Right lung (tissue), 5 donors: ENCODE results near the gene SNCAIP. TPM values are rescaled to one million over a fixed set of nuclear protein-coding genes. Genes with fewer than 3 reads are reported as not detected.
"Not testable (repeated sequence)": the region's sequence is repeated elsewhere in the genome, so short reads cannot be mapped to it uniquely, and the experiment has no call there.

Source experiments
- DNase-seq, 2 donors: peaks; one replicate each; pipeline ENCODE4 v3.0.0-alpha.2; 2013
- polyA plus RNA-seq, 5 donors: library from polyadenylated mRNA; unstranded; fragments of 120-200 nt; gene quantifications; one replicate each; pipeline versions ENCODE4 v1.2.1 to v1.2.3, GENCODE V29; 2013; ENCODE audit warnings: inconsistent platforms in 1 of 5, low replicate concordance in 1 of 5; ENCODE audit not compliant: insufficient read length in 5 of 5, insufficient read depth in 1 of 5

The SNCAIP gene
- polyA plus RNA-seq, 5 donors: 14.2 to 24.5 (median 20.8) TPM

DNA sequence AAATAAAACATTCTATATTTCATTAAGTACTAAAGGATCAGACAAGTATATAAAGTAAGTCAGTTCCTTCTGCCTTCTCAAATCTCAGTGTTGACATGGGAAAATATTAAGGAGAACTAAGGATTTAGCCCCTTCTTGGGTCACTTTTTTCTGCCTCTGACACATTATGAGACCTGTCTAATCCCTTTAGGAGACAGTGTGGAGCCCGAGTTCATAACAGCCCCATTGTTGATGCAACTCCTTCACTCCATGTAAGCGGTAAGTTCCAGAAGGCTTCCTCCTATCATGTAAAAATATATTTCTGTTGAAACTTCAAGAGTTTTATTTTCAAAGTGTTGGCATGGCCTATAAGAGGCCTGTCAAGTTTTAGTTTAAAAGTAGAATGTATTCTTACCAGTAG is 152.2 kb downstream of the SNCAIP start:
- no peak for DNase-seq

DNA sequence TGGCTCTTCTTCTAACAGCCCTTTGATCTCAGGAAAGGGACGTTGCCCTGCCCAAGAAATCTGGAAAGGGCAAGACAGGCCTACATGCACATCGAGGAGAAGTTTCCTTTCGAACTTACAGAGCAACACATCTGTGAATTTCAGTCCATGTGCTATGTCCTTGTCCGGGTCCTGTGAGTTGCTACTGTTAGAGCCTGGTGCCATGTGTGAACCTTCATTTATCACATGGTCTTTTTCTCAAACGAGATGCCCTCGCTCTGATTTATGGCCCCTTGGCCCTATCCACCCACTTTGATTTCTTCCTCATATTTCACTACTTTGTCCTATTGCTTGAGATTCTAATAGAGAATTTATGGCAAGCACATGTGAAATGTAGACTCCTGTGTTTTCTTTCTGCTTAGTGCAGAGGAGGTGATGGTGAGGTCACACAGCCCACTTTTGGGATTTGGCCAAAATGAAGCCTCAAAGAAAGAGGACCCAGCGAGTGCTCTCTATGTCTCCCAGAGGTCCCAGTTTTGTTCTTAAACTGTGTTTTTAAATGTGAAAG is 153.1 kb downstream of the SNCAIP start:
- DNase-seq: no peak

DNA sequence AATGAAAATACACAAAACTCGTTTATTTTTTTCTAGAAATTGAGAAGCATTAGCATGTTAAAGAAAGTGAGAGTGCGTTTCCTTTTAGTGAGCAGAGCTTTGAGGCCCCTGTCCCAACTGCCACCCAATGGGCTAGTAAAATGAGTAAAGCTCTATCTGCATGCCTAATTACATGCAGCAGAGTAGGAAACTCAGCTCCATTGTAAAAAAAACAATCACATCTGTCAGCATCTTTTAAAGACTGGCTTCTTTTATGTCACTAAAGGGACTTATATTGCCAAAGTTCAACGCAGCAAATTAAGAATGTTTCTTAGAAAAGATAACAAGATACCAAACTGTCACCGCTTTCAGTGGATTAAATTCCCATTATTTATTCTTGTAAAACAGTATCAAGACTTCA is 154.0 kb downstream of the SNCAIP start:
- no peak for DNase-seq

GRCh38 chr5:122468351-122469116 is 156.5 kb downstream of the SNCAIP start:
- no peak for DNase-seq

DNA sequence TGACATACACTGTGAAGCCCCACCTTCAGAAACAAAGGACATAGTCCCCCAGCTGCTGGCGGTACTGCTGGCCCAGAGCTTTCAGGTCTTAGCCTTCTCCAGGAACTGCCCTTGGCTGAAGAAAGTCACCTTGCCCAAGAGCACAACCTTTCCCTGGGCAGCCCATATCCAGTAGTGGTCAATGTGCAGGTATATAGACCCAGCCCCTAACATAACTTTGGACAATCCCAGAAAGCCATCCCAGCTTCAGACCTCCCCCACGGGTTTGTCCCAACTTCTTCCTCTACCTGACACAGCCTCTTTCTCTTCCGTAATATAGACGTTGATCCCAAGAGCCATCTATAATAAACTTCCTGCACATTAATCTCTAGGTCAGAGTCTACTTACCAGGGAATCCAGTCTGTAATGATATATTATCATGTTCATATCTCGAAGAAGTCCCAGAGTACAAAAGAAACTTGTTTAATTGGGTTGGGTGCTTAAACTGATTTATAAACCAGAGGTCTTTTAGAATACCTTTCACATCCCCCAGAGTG is 157.4 kb downstream of the SNCAIP start:
- DNase-seq: no peak

DNA sequence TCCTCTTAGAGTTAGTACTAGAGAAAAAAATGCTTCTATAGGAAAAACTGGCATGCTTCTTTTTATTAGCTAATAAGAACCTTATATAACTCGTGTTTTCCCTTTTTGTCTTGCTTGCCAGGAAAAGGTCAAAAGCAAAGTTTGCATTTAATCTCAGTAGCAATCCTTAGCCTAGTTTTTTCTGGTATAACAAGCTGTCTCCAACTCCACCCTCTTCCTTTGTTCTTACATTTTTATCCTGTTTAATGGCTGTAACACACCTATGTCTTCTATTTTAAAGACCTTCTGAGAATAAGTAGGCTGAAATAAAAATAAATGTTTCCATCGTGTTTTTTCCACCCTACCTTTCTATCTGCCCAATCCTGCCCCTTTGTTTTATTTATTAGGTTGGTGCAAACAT is 158.3 kb downstream of the SNCAIP start:
- no peak for DNase-seq

- DNase-seq: no peak
Observed at GRCh38 chr5:122471031-122471751, 159.2 kb downstream of the SNCAIP start.

DNA sequence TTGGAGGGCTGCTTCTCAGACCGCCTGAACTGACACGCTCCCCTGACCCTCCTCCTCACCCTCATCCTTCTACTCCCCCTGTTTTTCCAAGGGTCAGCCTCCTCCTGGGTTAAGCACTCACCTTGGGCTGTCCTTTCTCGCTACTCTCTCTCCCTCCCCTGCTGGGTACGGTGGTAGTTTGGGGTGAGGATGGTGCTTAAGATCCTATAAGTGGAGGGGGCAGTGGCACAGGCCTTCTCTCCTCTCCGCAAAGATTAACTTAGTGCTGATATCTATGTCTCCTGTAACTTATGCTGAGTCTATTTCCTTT is 159.7 kb downstream of the SNCAIP start:
- DNase-seq: no peak

GRCh38 chr5:122473138-122473843 is 161.3 kb downstream of the SNCAIP start:
- no peak for DNase-seq

DNA sequence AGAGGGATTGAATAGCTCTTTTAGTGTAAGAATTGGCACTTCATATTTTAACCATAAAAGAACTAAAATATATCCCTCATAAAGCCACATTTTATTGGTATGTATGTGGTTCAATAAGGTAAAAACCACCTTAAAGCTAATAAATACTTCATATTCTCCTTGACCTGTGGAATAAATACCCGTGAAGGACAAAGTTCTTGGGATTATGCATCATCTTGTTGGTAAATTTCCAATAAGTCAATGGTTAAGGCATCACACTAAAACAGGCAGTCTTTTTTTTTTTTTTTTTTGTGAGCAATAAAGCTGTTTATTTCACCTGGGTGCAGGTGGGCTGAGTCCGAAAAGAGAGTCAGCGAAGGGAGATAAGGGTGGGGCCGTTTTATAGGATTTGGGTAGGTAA is 161.9 kb downstream of the SNCAIP start:
- DNase-seq: no peak

DNA sequence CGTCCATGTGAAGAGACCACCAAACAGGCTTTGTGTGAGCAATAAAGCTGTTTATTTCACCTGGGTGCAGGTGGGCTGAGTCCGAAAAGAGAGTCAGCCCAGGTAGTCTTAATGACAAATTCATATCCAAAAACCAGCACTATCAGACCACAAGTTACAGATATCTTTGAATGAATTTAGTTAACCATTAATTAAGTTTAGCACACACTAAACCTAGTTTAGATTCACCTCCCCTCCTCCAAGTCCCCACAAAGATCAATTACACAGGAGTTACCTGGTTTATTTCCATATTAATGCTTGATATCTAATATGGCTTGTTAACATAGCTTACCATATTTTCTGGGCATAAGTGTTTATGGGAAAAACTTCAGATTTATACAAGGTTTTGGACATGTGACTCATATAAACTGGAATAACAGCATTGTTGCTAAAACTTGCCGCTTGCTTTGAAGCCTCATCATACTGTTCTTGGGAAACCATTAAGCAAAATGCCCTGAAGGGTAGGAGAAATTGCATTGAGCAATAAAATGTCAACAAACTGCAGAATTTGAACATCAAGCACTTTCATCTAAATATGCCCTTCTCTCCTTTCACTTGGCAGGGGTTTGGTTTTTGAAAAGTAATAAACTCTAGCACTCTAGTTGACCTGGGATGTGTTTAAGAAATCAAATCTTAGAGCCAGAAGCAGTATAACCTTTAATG is 166.9 kb downstream of the SNCAIP start:
- peak in 1 of 2 donors; percentile 40 for DNase-seq

DNA sequence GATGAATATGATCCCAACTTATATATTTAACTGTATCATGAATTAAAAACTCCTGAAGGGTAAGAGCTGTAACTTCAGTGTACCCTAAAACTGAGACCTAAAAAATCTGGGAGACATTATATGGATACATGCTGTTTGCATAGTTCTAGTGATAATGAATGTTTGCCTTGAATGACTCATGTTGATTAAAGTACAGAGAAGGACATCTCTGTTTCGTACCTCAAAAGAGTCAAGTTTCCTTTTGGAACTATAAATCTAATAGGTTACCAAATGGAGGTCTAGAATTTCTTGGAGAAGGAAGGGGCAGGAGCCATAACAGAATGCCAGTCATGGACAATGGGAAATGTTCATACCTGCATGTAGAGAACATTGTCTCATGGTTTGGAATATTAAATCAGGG is 168.1 kb downstream of the SNCAIP start:
- DNase-seq: no peak

DNA sequence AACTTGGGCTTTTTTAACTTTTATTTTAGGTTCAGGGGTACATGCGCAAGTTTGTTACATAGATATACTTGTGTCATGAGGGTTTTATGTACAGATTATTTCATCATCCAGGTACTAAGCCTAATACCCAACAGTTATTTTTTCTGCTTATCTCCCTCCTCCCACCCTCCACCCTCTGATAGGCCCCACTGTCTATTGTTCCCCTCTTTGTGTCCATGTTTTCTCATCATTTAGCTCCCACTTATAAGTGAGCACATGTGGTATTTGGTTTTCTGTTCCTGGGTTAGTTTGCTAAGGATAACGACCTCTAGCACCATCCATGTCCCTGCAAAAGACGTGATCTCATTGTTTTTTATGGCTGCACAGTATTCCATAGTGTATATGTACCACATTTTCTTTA is 172.1 kb downstream of the SNCAIP start:
- DNase-seq: no peak

- DNase-seq: no peak
Observed at GRCh38 chr5:122485226-122485625, 173.2 kb downstream of the SNCAIP start.

GRCh38 chr5:122486616-122487015 is 174.6 kb downstream of the SNCAIP start:
- not testable (repeated sequence) for DNase-seq

- DNase-seq: no peak
Observed at GRCh38 chr5:122490718-122491117, 178.7 kb downstream of the SNCAIP start.

DNA sequence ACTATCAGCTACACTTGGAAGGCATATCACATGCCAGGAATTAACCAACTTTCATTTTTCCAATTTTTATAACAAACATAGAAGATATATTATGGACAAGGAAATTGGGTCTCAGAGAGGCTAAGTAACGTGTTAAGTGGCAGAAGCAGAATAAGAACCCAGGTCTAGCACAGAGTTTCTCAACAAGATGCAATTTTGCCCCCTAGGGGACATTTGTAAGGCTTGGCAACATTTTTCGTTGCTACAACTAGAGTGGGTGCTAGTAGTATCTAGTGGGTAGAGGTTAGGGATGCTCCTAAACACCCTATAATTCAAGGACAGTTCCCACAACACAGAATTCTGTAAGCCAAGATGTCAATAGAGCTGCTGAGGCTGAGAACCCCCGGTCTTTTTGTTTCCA is 180.6 kb downstream of the SNCAIP start:
- DNase-seq: no peak

GRCh38 chr5:122493091-122494021 is 181.3 kb downstream of the SNCAIP start:
- DNase-seq: no peak

GRCh38 chr5:122494109-122494508 is 182.1 kb downstream of the SNCAIP start:
- DNase-seq: no peak

- no peak for DNase-seq
Observed at GRCh38 chr5:122498163-122498562, 186.1 kb downstream of the SNCAIP start.

- DNase-seq: no peak
Observed at GRCh38 chr5:122499585-122499984, 187.5 kb downstream of the SNCAIP start.
